GM23338 (cell line): Measurements from ENCODE around the gene TRPC6. TPM values are rescaled to one million over a fixed set of nuclear protein-coding genes. Genes with fewer than 3 reads are reported as not detected.

Source experiments
- ATAC-seq: fragments of 200-7000 bp; cut with Tn5 transposase; 3 replicates; pipeline ENCODE4 v1.9.1; 2020
- DNase-seq: peaks from one replicate; pipeline ENCODE4 v3.0.0-alpha.2; 2015; ENCODE audit warnings: low spot score
- H2AFZ ChIP-seq: fragments of 200-600 bp; sonication (generic); 2 replicates; pipeline ENCODE4 v1.8.0; 2016; ENCODE audit warnings: antibody characterized with exemption, mild to moderate bottlenecking, moderate library complexity
- H3F3A ChIP-seq: fragments of 200-600 bp; sonication (generic); replicated peaks from 2 replicates; pipeline ENCODE4 v1.8.0; 2017; ENCODE audit warnings: antibody characterized with exemption, mixed run types, low read depth
- H3K27ac ChIP-seq: fragments of 200-600 bp; sonication (generic); 2 replicates; pipeline ENCODE4 v1.6.1; 2016; ENCODE audit warnings: low read depth
- H3K27me3 ChIP-seq: fragments of 200-600 bp; sonication (generic); 2 replicates; pipeline ENCODE4 v1.8.0; 2016; ENCODE audit warnings: mild to moderate bottlenecking, mixed run types, moderate library complexity; ENCODE audit not compliant: insufficient read depth
- H3K36me3 ChIP-seq: fragments of 200-600 bp; sonication (generic); 2 replicates; pipeline ENCODE4 v1.8.0; 2016; ENCODE audit warnings: mild to moderate bottlenecking; ENCODE audit not compliant: insufficient read depth
- H3K4me1 ChIP-seq: fragments of 200-600 bp; sonication (generic); 2 replicates; pipeline ENCODE4 v1.8.0; 2016; ENCODE audit warnings: mild to moderate bottlenecking, moderate library complexity; ENCODE audit not compliant: insufficient read depth
- H3K4me2 ChIP-seq: fragments of 200-600 bp; sonication (generic); 2 replicates; pipeline ENCODE4 v1.7.1; 2017; ENCODE audit warnings: mixed run types
- H3K4me3 ChIP-seq: fragments of 200-600 bp; sonication (generic); 2 replicates; pipeline ENCODE4 v1.6.1; 2016; ENCODE audit warnings: mixed run types
- H3K79me2 ChIP-seq: fragments of 200-600 bp; sonication (generic); replicated peaks from 2 replicates; pipeline ENCODE4 v1.8.0; 2017; ENCODE audit warnings: mild to moderate bottlenecking; ENCODE audit not compliant: insufficient read depth
- H3K9me2 ChIP-seq: fragments of 200-600 bp; sonication (generic); 2 replicates; pipeline ENCODE4 v1.8.0; 2017; ENCODE audit not compliant: insufficient read depth
- H4K20me1 ChIP-seq: fragments of 200-600 bp; sonication (generic); replicated peaks from 2 replicates; pipeline ENCODE4 v1.8.0; 2017; ENCODE audit warnings: mild to moderate bottlenecking; ENCODE audit not compliant: insufficient read depth
- H3K27ac Mint-ChIP-seq: 2 replicates; pipeline ENCODE4 v1.8.0; 2020; ENCODE audit warnings: inconsistent platforms, mild to moderate bottlenecking, moderate library complexity, mixed read lengths
- H3K27me3 Mint-ChIP-seq: 3 replicates; pipeline ENCODE4 v1.8.0; 2022; ENCODE audit warnings: low read depth, mild to moderate bottlenecking, moderate library complexity, mixed read lengths, inconsistent platforms; ENCODE audit not compliant: insufficient read depth, poor library complexity
- H3K36me3 Mint-ChIP-seq: 3 replicates; pipeline ENCODE4 v1.8.0; 2021; ENCODE audit warnings: low read depth, mild to moderate bottlenecking, inconsistent platforms, moderate library complexity, mixed read lengths
- H3K4me1 Mint-ChIP-seq: 3 replicates; pipeline ENCODE4 v1.8.0; 2020; ENCODE audit warnings: mild to moderate bottlenecking, inconsistent platforms, mixed read lengths
- H3K4me3 Mint-ChIP-seq: 3 replicates; pipeline ENCODE4 v1.8.0; 2021; ENCODE audit warnings: moderate library complexity, mild to moderate bottlenecking, inconsistent platforms, mixed read lengths
- H3K9me3 Mint-ChIP-seq: 3 replicates; pipeline ENCODE4 v1.8.0; 2020; ENCODE audit warnings: moderate library complexity, mild to moderate bottlenecking, inconsistent platforms, mixed read lengths
- CREB1 ChIP-seq: fragments of 250-450 bp; sonication (Bioruptor Pico); IDR thresholded peaks from 2 replicates; pipeline ENCODE4 v1.5.0; 2020; ENCODE audit warnings: low read depth, mild to moderate bottlenecking, moderate library complexity
- CTCF ChIP-seq, 2 experiments: fragments of 200-600 bp in 1 of 2; sonication (generic) in 1 of 2; conservative IDR thresholded peaks; 2 replicates each; pipeline versions ENCODE4 v1.5.1 to v1.6.1; 2016 to 2017; ENCODE audit warnings: antibody characterized with exemption in 2 of 2, low read depth in 2 of 2, mild to moderate bottlenecking in 2 of 2, moderate library complexity in 1 of 2
- JUNB ChIP-seq: IDR thresholded peaks from one replicate; pipeline ENCODE4 v1.6.1; 2016; ENCODE audit warnings: antibody characterized with exemption; ENCODE audit not compliant: unreplicated experiment
- NANOG ChIP-seq: IDR thresholded peaks from 2 replicates; pipeline ENCODE4 v1.6.1; 2016; ENCODE audit warnings: antibody characterized with exemption, borderline replicate concordance
- POLR2AphosphoS5 ChIP-seq: IDR thresholded peaks from 2 replicates; pipeline ENCODE4 v1.6.1; 2016; ENCODE audit warnings: antibody characterized with exemption, low read depth
- STAT1 ChIP-seq: IDR thresholded peaks from one replicate; pipeline ENCODE4 v1.6.1; 2016; ENCODE audit warnings: antibody characterized with exemption; ENCODE audit not compliant: unreplicated experiment
- ZNF114 ChIP-seq: fragments of 250-450 bp; sonication (Bioruptor Pico); IDR thresholded peaks from 2 replicates; pipeline ENCODE4 v1.5.0; 2020; ENCODE audit warnings: mild to moderate bottlenecking, moderate library complexity
- ZNF462 ChIP-seq: fragments of 250-450 bp; sonication (Bioruptor Pico); IDR thresholded peaks from 2 replicates; pipeline ENCODE4 v1.5.0; 2020; ENCODE audit warnings: mild to moderate bottlenecking, moderate library complexity
- polyA plus RNA-seq: library from polyadenylated mRNA; unstranded; fragments of >200 nt; fragmentation: Nextera tagmentation; extraction: Ambion mirVana; gene quantifications from 2 replicates; pipeline ENCODE4 v1.2.1, GENCODE V29; 2016
- total RNA-seq: library from RNA; depleted of rRNA; stranded (reverse); fragments of >200 nt; shearing (Covaris generic); gene quantifications from 2 replicates; pipeline ENCODE4 v1.2.3, GENCODE V29; 2014
- TF ChIP-seq, protein P1 (sequence below): IDR thresholded peaks from 2 replicates; pipeline ENCODE4 v1.6.1; 2016; ENCODE audit warnings: antibody characterized with exemption
- TF ChIP-seq, protein P2 (sequence below): IDR thresholded peaks from one replicate; pipeline ENCODE4 v1.6.1; 2018; ENCODE audit warnings: antibody characterized with exemption; ENCODE audit not compliant: unreplicated experiment

The TRPC6 gene
- total and polyA plus RNA-seq, 2 experiments from 2014 or later = 0.05 to 4.4 TPM

- TF ChIP-seq, protein P1, sequence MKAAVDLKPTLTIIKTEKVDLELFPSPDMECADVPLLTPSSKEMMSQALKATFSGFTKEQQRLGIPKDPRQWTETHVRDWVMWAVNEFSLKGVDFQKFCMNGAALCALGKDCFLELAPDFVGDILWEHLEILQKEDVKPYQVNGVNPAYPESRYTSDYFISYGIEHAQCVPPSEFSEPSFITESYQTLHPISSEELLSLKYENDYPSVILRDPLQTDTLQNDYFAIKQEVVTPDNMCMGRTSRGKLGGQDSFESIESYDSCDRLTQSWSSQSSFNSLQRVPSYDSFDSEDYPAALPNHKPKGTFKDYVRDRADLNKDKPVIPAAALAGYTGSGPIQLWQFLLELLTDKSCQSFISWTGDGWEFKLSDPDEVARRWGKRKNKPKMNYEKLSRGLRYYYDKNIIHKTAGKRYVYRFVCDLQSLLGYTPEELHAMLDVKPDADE = no peak
These were observed 34.9 kb upstream of the TRPC6 start (continued) for GRCh38 chr11:101618709-101619108.

DNA sequence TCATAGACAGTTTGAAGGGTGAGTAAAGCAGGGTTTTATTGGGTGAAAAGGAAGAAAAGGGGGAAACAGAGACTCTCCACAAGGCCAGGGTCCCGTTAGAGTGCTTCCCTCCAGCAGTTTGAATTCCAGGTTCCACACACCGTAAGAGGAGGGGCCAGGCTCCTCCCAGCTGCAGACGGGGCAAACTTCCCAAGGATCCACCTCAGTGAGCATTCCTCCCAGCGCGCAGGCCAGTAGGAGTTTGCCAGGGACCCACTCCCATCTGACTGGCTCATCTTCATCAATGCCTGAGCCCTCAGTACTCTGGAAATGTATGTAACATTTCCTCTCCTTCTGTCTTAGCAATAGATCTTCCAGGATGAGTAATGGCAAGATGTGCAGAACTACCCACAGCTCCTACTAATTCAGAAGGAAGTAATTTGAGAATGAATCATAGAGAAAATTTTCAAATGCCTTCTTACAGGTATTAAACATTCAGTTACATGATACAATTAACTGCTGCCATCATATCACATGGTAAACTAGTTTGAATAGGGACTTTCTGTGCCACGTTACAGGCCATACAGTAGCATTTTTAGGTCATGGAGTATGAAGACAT, 34.0 kb upstream of the TRPC6 start:
- Histone ChIP-seq H3K36me3 (no peaks in the 10 kb centered on the region), H4K20me1 (no peaks in the 10 kb centered on the region), H3K79me2 (no peaks in the 10 kb centered on the region), H3K27ac (no peak overlapping the region), H3K4me1 (0 out of 2 replicates have a peak, but pooled peaks cover 4% of the 10 kb centered on the region), H3F3A (no peaks in the 10 kb centered on the region), H3K27me3 (no peaks in the 10 kb centered on the region), H3K4me2 (no peak overlapping the region), H3K9me2 (peaks cover 10% of the 10 kb centered on the region), H2AFZ (peak overlapping the region; percentile 86; the same call in 1 of the 2 replicates), H3K4me3 (no peak overlapping the region)
- ATAC-seq = peak; percentile 95
- H3K9me3 Mint-ChIP-seq = no peaks in the 10 kb centered on the region
- no peak overlapping the region for H3K4me3 Mint-ChIP-seq
- no peaks in the 10 kb centered on the region for H3K36me3 Mint-ChIP-seq
- DNase-seq = peak; percentile 59
- H3K27ac Mint-ChIP-seq = no peak overlapping the region
- H3K4me1 Mint-ChIP-seq = peaks cover 4% of the 10 kb centered on the region; the same call in 2 of the 3 replicates
- H3K27me3 Mint-ChIP-seq = no peaks in the 10 kb centered on the region
- TF ChIP-seq STAT1 = no peak
- no peak for TF ChIP-seq CREB1 (CRISPR knock-in tag)
- no peak for TF ChIP-seq ZNF462 (CRISPR knock-in tag)
- TF ChIP-seq NANOG = no peak
- TF ChIP-seq POLR2AphosphoS5 = no peak
- TF ChIP-seq, protein P1 = no peak
- no peak for TF ChIP-seq ZNF114
- TF ChIP-seq, protein P2, sequence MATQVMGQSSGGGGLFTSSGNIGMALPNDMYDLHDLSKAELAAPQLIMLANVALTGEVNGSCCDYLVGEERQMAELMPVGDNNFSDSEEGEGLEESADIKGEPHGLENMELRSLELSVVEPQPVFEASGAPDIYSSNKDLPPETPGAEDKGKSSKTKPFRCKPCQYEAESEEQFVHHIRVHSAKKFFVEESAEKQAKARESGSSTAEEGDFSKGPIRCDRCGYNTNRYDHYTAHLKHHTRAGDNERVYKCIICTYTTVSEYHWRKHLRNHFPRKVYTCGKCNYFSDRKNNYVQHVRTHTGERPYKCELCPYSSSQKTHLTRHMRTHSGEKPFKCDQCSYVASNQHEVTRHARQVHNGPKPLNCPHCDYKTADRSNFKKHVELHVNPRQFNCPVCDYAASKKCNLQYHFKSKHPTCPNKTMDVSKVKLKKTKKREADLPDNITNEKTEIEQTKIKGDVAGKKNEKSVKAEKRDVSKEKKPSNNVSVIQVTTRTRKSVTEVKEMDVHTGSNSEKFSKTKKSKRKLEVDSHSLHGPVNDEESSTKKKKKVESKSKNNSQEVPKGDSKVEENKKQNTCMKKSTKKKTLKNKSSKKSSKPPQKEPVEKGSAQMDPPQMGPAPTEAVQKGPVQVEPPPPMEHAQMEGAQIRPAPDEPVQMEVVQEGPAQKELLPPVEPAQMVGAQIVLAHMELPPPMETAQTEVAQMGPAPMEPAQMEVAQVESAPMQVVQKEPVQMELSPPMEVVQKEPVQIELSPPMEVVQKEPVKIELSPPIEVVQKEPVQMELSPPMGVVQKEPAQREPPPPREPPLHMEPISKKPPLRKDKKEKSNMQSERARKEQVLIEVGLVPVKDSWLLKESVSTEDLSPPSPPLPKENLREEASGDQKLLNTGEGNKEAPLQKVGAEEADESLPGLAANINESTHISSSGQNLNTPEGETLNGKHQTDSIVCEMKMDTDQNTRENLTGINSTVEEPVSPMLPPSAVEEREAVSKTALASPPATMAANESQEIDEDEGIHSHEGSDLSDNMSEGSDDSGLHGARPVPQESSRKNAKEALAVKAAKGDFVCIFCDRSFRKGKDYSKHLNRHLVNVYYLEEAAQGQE = no peak
- no peak for TF ChIP-seq JUNB
- TF ChIP-seq CTCF (conservative IDR thresholded peaks at IDR 0.05; ENCODE audit: low read depth in 2 of 2) = no peak
